Spleen (tissue), 7 donors: Measurements from ENCODE around the gene ELF4.
A peak's percentile ranks its signal among the peaks of the same experiment; 100 is the strongest.

Source experiments
- CTCF ChIP-seq, 11 experiments: fragments of 200-600 bp in 7 of 11; fragments of 450-650 bp in 4 of 11; sonication (generic) in 4 of 11; IDR thresholded peaks in 8 of 11; conservative IDR thresholded peaks in 3 of 11; 1 replicate in 7 of 11; 2 replicates in 4 of 11; pipeline versions ENCODE4 v1.4.0 to v1.8.0; 2016 to 2021; ENCODE audit warnings: antibody characterized with exemption in 11 of 11, inconsistent platforms in 4 of 11, mild to moderate bottlenecking in 1 of 11
- POLR2AphosphoS5 ChIP-seq, 3 donors: sonication (generic); formaldehyde crosslinking; IDR thresholded peaks; one replicate each; pipeline ENCODE4 v1.5.1; 2017; ENCODE audit warnings: antibody characterized with exemption in 3 of 3
- donor health status: DM: no; HTN: no; CAD: no; lungs with moderate emphysema.
- donor health status: DM: no; HTN: no; CAD: no.
- donor health status: DM: no; HTN: no; CAD: no.

GRCh38 chrX:130028196-130028595, 82.1 kb downstream of the ELF4 start:
- peak; percentile 38 to 80 (median 71) for TF ChIP-seq CTCF (IDR thresholded peaks at IDR 0.05 in 8 of 11, conservative IDR thresholded peaks at IDR 0.05 in 3 of 11)
- TF ChIP-seq POLR2AphosphoS5 (IDR thresholded peaks at IDR 0.05): no peak
